Psoas muscle (tissue), 8 donors: ENCODE data around the gene VPS16. TPM values are rescaled to one million over a fixed set of nuclear protein-coding genes. Genes with fewer than 3 reads are reported as not detected.

Experiments
- ATAC-seq, 4 donors: fragments of 200-7000 bp; cut with Tn5 transposase; one replicate each; pipeline ENCODE4 v1.9.1; 2020; ENCODE audit warnings: moderate library complexity in 3 of 4, mild to moderate bottlenecking in 2 of 4
- DNase-seq, 2 donors: peaks; one replicate each; pipeline ENCODE4 v3.0.0-alpha.2; 2020
- H3K27ac ChIP-seq: fragments of 200-600 bp; one replicate; pipeline ENCODE4 v1.8.0; 2022
- H3K27me3 ChIP-seq, 3 donors: fragments of 200-600 bp in 1 of 3; one replicate each; pipeline versions ENCODE4 v1.6.1 to v1.8.0; 2013 to 2022; ENCODE audit warnings: low read length in 2 of 3, mild to moderate bottlenecking in 2 of 3, moderate library complexity in 1 of 3; ENCODE audit not compliant: insufficient read depth in 3 of 3
- H3K36me3 ChIP-seq, 2 donors: fragments of 200-600 bp in 1 of 2; one replicate each; pipeline versions ENCODE4 v1.6.1 to v1.8.0; 2013 to 2022; ENCODE audit warnings: low read depth in 1 of 2, mild to moderate bottlenecking in 1 of 2, moderate library complexity in 1 of 2; ENCODE audit not compliant: insufficient read depth in 1 of 2
- H3K4me1 ChIP-seq: fragments of 200-600 bp; one replicate; pipeline ENCODE4 v1.8.0; 2022
- H3K4me3 ChIP-seq: fragments of 200-600 bp; one replicate; pipeline ENCODE4 v1.8.0; 2022; ENCODE audit warnings: mild to moderate bottlenecking
- H3K9me3 ChIP-seq: fragments of 200-600 bp; one replicate; pipeline ENCODE4 v1.8.0; 2022
- WGBS, 3 donors: extraction: QIAGEN DNeasy Blood & Tissue Kit; methylation state at CpG; one replicate each; pipeline versions ENCODE4 v1.1.6 to v1.1.7; 2013; 5-methylcytosine and 5-hydroxymethylcytosine counted together
- intact Hi-C, 2 donors: fragments of 100-400 bp; cut with DNase I; formaldehyde crosslinking; loops; one replicate each; pipeline versions ENCODE4 v1.11.0 to v1.14.2; 2022
- polyA plus RNA-seq, 3 donors: library from polyadenylated mRNA; stranded (reverse); fragments of 200-250 nt; gene quantifications; one replicate each; pipeline ENCODE4 v1.2.3, GENCODE V29; 2013
- total RNA-seq, 4 donors: library from RNA; stranded (reverse); fragmentation: NEBNext Ultra II Directional in 2 of 4; extraction: Animal tissue kit (Norgen Biotek cat#: 25700) in 2 of 4; gene quantifications; one replicate each; pipeline versions ENCODE4 v1.2.1 to v1.2.4, GENCODE V29; 2021 to 2023
- TF ChIP-seq, protein P1 (sequence below): fragments of 200-600 bp; IDR thresholded peaks from one replicate; pipeline ENCODE4 v1.8.0; 2022; ENCODE audit warnings: antibody characterized with exemption
- donor health status: healthy with polysubstance abuse.
- donor health status: DM: no; HTN: no; CAD: no; lungs with moderate emphysema.
- donor health status: Bipolar disorder and iron deficiency.
- donor health status: healthy.
- donor health status: DM: yes; HTN: yes; CAD: no.
- donor health status: DM: no; HTN: no; CAD: no.
- donor health status: DM: no; HTN: no; CAD: no.
- donor health status: DM: yes; HTN: yes; CAD: no.

Gene VPS16
- total and polyA plus RNA-seq, 7 donors = 17.1 to 25.5 (median 20.2) TPM

- Histone ChIP-seq H3K9me3 (no peaks in the 10 kb centered on the region), H3K36me3 (no peaks in the 10 kb centered on the region), H3K4me1 (no peaks in the 10 kb centered on the region), H3K27me3 (peaks cover 0 to 80% (median 33%) of the 10 kb centered on the region in 3 donors), H3K4me3 (no peak overlapping the region), H3K27ac (no peak overlapping the region)
- intact Hi-C loops = no loop called here
- WGBS, 3 donors = 73 to 78% (median 76%) methylated on average over 6 of the region's 6 CpGs
- DNase-seq (no peak), ATAC-seq (no peak)
- TF ChIP-seq, protein P1, sequence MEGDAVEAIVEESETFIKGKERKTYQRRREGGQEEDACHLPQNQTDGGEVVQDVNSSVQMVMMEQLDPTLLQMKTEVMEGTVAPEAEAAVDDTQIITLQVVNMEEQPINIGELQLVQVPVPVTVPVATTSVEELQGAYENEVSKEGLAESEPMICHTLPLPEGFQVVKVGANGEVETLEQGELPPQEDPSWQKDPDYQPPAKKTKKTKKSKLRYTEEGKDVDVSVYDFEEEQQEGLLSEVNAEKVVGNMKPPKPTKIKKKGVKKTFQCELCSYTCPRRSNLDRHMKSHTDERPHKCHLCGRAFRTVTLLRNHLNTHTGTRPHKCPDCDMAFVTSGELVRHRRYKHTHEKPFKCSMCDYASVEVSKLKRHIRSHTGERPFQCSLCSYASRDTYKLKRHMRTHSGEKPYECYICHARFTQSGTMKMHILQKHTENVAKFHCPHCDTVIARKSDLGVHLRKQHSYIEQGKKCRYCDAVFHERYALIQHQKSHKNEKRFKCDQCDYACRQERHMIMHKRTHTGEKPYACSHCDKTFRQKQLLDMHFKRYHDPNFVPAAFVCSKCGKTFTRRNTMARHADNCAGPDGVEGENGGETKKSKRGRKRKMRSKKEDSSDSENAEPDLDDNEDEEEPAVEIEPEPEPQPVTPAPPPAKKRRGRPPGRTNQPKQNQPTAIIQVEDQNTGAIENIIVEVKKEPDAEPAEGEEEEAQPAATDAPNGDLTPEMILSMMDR = no peak
Observed at GRCh38 chr20:2798814-2799213, 41.7 kb upstream of the VPS16 start.

DNA sequence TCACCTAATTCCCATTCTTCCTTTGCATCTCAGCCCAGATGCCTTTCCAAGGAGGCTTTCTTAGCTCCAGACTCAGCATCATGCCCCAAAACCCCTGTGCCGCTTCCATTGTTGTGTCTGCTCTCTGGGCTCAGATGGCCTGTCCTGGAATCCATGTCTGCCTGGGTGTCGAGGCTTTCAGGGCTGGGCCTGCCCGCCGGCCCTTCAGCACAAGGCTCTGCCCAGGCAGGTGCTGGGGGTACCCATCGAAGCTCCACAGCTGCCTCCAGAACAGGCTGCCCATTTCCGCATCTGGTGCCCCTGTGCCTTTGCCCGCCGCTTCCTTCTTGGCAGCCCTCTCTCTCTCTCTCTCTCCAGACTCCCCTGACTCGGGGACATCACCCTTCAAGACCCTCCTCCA, 41.3 kb upstream of the VPS16 start:
- H3K4me3 ChIP-seq = peak overlapping the region; percentile 28

DNA sequence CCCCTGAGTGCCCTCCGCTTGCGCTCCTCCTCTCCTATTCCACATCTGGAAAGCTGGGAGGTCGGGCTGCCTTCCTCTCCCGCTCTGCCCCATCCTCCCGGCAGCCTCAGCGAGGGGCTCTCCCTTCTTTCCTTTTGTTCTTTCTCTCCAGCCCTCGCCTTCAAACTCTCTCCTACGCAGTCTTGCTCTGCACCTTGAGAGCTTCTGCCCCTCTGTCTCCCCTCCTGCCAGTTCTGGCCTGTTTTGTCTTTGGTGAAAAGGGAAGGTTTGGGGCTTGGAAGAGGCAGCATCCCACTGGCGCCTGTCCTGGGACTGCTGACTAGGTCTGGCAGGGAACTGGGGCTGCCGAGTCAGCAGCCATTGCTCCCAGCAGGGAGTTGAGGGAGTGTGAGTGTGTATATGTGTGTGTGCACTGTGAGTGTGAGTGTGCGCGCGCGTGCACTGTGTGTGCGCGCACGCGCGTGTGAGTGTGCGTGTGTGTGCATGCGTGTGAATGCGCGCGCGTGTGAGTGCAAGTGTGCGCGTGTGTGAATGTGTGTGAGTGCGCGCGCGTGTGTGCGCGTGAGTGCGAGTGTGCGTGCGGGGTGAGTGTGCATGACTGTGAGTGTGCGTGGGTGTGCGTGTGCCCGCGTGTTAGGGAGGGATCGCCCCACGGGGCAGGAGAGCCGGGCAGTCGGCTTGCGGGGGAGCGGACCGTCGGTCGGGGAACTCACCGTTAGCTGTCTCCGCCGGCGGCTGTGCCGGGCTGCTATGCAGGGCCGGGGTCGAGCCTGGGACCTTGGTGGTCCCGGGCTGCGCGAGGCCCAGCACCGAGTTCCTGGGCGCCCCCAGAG, 40.6 kb upstream of the VPS16 start:
- DNase-seq (no peak), ATAC-seq (no peak)
- H3K36me3 ChIP-seq = no peaks in the 10 kb centered on the region
- H3K27ac ChIP-seq = no peak overlapping the region
- H3K9me3 ChIP-seq = no peaks in the 10 kb centered on the region
- WGBS, 3 donors = 1 to 3% (median 2%) methylated on average over 52 to 61 of the region's 61 CpGs
- H3K4me3 ChIP-seq = peak overlapping the region; percentile 28
- H3K4me1 ChIP-seq = no peaks in the 10 kb centered on the region
- TF ChIP-seq, protein P1 = no peak
- peaks cover 0 to 84% (median 33%) of the 10 kb centered on the region in 3 donors for H3K27me3 ChIP-seq
- intact Hi-C loops = no loop called here

More for the DNA sequence above, 41.3 kb upstream of the VPS16 start:
- TF ChIP-seq, protein P1 = no peak
- no peak for DNase-seq
- intact Hi-C loops = no loop called here
- Histone ChIP-seq H3K9me3 (no peaks in the 10 kb centered on the region), H3K27ac (no peak overlapping the region), H3K27me3 (peaks cover 0 to 80% (median 33%) of the 10 kb centered on the region in 3 donors), H3K4me1 (no peaks in the 10 kb centered on the region), H3K36me3 (no peaks in the 10 kb centered on the region)
- 22 to 37% (median 26%) methylated on average over 9 of the region's 9 CpGs for WGBS, 3 donors
- ATAC-seq = no peak

GRCh38 chr20:2800521-2801285, 39.8 kb upstream of the VPS16 start, which contains the start of gene CPXM1:
Gene CPXM1, minus strand, starts transcription at chr20:2800627. Its CDS starts 55 bp downstream, at chr20:2800572.
- Histone ChIP-seq H3K9me3 (no peaks in the 10 kb centered on the region), H3K4me3 (peak within 1 kb of the TSS; percentile 28), H3K36me3 (no peaks in the 10 kb centered on the region), H3K27ac (no peak within 1 kb of the TSS), H3K27me3 (peaks cover 0 to 86% (median 32%) of the 10 kb centered on the region in 3 donors), H3K4me1 (no peaks in the 10 kb centered on the region)
- DNase-seq = no peak
- intact Hi-C loops = no loop called here
- TF ChIP-seq, protein P1 = no peak
- WGBS, 3 donors = 2 to 4% (median 2%) methylated on average over 24 to 52 of the region's 52 CpGs
- no peak for ATAC-seq
